GM12878 (cell line): ENCODE measurements around the gene SLC29A1. TPM values are rescaled to one million over a fixed set of nuclear protein-coding genes. Genes with fewer than 3 reads are reported as not detected.

ENCODE experiments used
- ATF2 ChIP-seq: IDR thresholded peaks from 2 replicates; pipeline ENCODE4 v1.6.1; 2012; ENCODE audit warnings: low read length, inconsistent platforms
- BRCA1 ChIP-seq: IDR thresholded peaks from 2 replicates; pipeline ENCODE4 v1.6.1; 2011; ENCODE audit warnings: low read depth, low read length, improper control_type of control experiment
- CBX5 ChIP-seq: sonication (generic); IDR thresholded peaks from 2 replicates; pipeline ENCODE4 v1.6.1; 2016; ENCODE audit warnings: low read depth, moderate library complexity, mild to moderate bottlenecking, inconsistent platforms
- DPF2 ChIP-seq: fragments of 450-650 bp; IDR thresholded peaks from 2 replicates; pipeline ENCODE4 v1.6.1; 2017; ENCODE audit warnings: mild to moderate bottlenecking
- EED ChIP-seq: sonication (generic); IDR thresholded peaks from 2 replicates; pipeline ENCODE4 v1.6.1; 2016; ENCODE audit warnings: antibody characterized with exemption, low read depth
- HCFC1 ChIP-seq: fragments of 150-350 bp; IDR thresholded peaks from 2 replicates; pipeline ENCODE4 v1.6.1; 2014; ENCODE audit warnings: low read length
- HDGF ChIP-seq: fragments of 450-650 bp; IDR thresholded peaks from 2 replicates; pipeline ENCODE4 v1.6.1; 2016; ENCODE audit warnings: antibody characterized with exemption
- IRF4 ChIP-seq: IDR thresholded peaks from 2 replicates; pipeline ENCODE4 v1.6.1; 2011; ENCODE audit warnings: low read depth, low read length
- JUNB ChIP-seq: IDR thresholded peaks from 2 replicates; pipeline ENCODE4 v1.6.1; 2016; ENCODE audit warnings: antibody characterized with exemption, mild to moderate bottlenecking
- MEF2A ChIP-seq: IDR thresholded peaks from 2 replicates; pipeline ENCODE4 v1.6.1; 2011; ENCODE audit warnings: low read depth, mild to moderate bottlenecking, low read length, moderate library complexity; ENCODE audit not compliant: insufficient read depth
- MTA2 ChIP-seq: fragments of 450-650 bp; IDR thresholded peaks from 2 replicates; pipeline ENCODE4 v1.6.1; 2016; ENCODE audit warnings: low read depth, mild to moderate bottlenecking, moderate library complexity
- MTA3 ChIP-seq: IDR thresholded peaks from 2 replicates; pipeline ENCODE4 v1.6.1; 2012; ENCODE audit warnings: low read length, inconsistent platforms, borderline replicate concordance
- NFIC ChIP-seq: IDR thresholded peaks from 2 replicates; pipeline ENCODE4 v1.6.1; 2012; ENCODE audit warnings: low read depth, mild to moderate bottlenecking, inconsistent platforms, low read length, moderate library complexity
- PAX5 ChIP-seq: IDR thresholded peaks from 2 replicates; pipeline ENCODE4 v1.6.1; 2011; ENCODE audit warnings: low read depth, low read length, borderline replicate concordance
- POLR2A ChIP-seq: IDR thresholded peaks from 2 replicates; pipeline ENCODE4 v1.6.1; 2011; ENCODE audit warnings: low read depth, mild to moderate bottlenecking, low read length
- SIN3A ChIP-seq: IDR thresholded peaks from 2 replicates; pipeline ENCODE4 v1.6.1; 2012; ENCODE audit warnings: low read depth, low read length, improper control_type of control experiment
- SIX5 ChIP-seq: IDR thresholded peaks from 2 replicates; pipeline ENCODE4 v1.6.1; 2011; ENCODE audit warnings: mild to moderate bottlenecking, low read depth, low read length, moderate library complexity; ENCODE audit not compliant: severe bottlenecking
- SMARCA5 ChIP-seq: fragments of 450-650 bp; IDR thresholded peaks from 2 replicates; pipeline ENCODE4 v1.6.1; 2017; ENCODE audit warnings: mild to moderate bottlenecking
- SREBF2 ChIP-seq: IDR thresholded peaks from 2 replicates; pipeline ENCODE4 v1.6.1; 2012; ENCODE audit warnings: mild to moderate bottlenecking, low read length
- SUPT20H ChIP-seq: IDR thresholded peaks from 2 replicates; pipeline ENCODE4 v1.6.1; 2011; ENCODE audit warnings: low read depth, mild to moderate bottlenecking, low read length, moderate library complexity, borderline replicate concordance; ENCODE audit not compliant: control insufficient read depth
- USF2 ChIP-seq: IDR thresholded peaks from 2 replicates; pipeline ENCODE4 v1.6.1; 2011; ENCODE audit warnings: low read depth, low read length, improper control_type of control experiment, borderline replicate concordance
- WRNIP1 ChIP-seq: IDR thresholded peaks from 2 replicates; pipeline ENCODE4 v1.6.1; 2011; ENCODE audit warnings: low read depth, low read length, improper control_type of control experiment, borderline replicate concordance
- YY1 ChIP-seq: IDR thresholded peaks from 2 replicates; pipeline ENCODE4 v1.6.1; 2011; ENCODE audit warnings: low read depth, mild to moderate bottlenecking, low read length
- ZBTB33 ChIP-seq: fragments of 450-650 bp; IDR thresholded peaks from 2 replicates; pipeline ENCODE4 v1.6.1; 2017; ENCODE audit warnings: mild to moderate bottlenecking
- ZNF217 ChIP-seq: fragments of 450-650 bp; IDR thresholded peaks from 2 replicates; pipeline ENCODE4 v1.6.1; 2017; ENCODE audit warnings: antibody characterized with exemption, mild to moderate bottlenecking
- ZNF687 ChIP-seq: fragments of 450-650 bp; IDR thresholded peaks from 2 replicates; pipeline ENCODE4 v1.6.1; 2017; ENCODE audit warnings: mild to moderate bottlenecking, moderate library complexity
- polyA plus RNA-seq, 11 experiments: library from polyadenylated mRNA; depleted of rRNA in 4 of 11; unstranded in 6 of 11; stranded (reverse) in 5 of 11; fragments of >200 nt; fragmentation: Nextera tagmentation in 4 of 11; fragmentation: Illumina TruSeq in 1 of 11; extraction: Ambion mirVana in 4 of 11; extraction: Trizol in 1 of 11; gene quantifications; 1 replicate in 1 of 11; 2 replicates in 10 of 11; pipeline versions ENCODE4 v1.2.1 to v1.2.3, GENCODE V29; 2011 to 2016; ENCODE audit warnings: inconsistent platforms in 2 of 11, missing spikeins in 2 of 11, low read depth in 1 of 11
- total RNA-seq, 4 experiments: library from RNA; depleted of rRNA in 3 of 4; stranded (reverse); fragments of >200 nt in 3 of 4; fragmentation: Illumina TruSeq in 1 of 4; extraction: Trizol in 1 of 4; gene quantifications; 2 replicates each; pipeline versions ENCODE4 v1.2.1 to v1.2.3, GENCODE V29; 2013 to 2021

SLC29A1 gene
- total and polyA plus RNA-seq, 10 of the 15 experiments (the other 5 are each of a cell fraction or from before 2014, with no cell fraction given), result 10.0 to 132 (median 93.4) TPM

- TF ChIP-seq ZNF687 (peak; percentile 44; the same call in 1 of the 2 replicates), YY1 (peak; percentile 74), HDGF (no peak), ZNF217 (0 out of 2 replicates have a peak, but pooled peaks have one; percentile 49), EED (peak; percentile 55; the same call in 1 of the 2 replicates), SMARCA5 (peak; percentile 92), PAX5 (0 out of 2 replicates have a peak, but pooled peaks have one; percentile 58), JUNB (no peak), HCFC1 (no peak), WRNIP1 (no peak), USF2 (no peak), NFIC (no peak), MTA2 (peak; percentile 5; the same call in 1 of the 2 replicates), IRF4 (0 out of 2 replicates have a peak, but pooled peaks have one; percentile 8), MTA3 (no peak), SUPT20H (no peak), SIN3A (no peak), ZBTB33 (no peak), ATF2 (peak; percentile 95), CBX5 (no peak), POLR2A (peak; percentile 83), DPF2 (peak; percentile 60), SREBF2 (no peak), BRCA1 (no peak), MEF2A (no peak), SIX5 (no peak)
Measured at GRCh38 chr6:44237813-44238433, 14.5 kb downstream of the SLC29A1 start (continued).
